HL-60 (cell line): ENCODE results near the gene YWHAB.

Source experiments
- DNase-seq, 2 experiments: peaks; one replicate each; pipeline ENCODE4 v3.0.0-alpha.2; 2010 to 2020; ENCODE audit warnings: low read depth in 1 of 2, low spot score in 1 of 2
- H3K27ac ChIP-seq: fragments of 250-450 bp; sonication (Bioruptor Pico); replicated peaks from 2 replicates; pipeline ENCODE4 v1.5.1; 2020; ENCODE audit warnings: mild to moderate bottlenecking, moderate library complexity
- H3K27me3 ChIP-seq: fragments of 250-450 bp; sonication (Bioruptor Pico); 2 replicates; pipeline ENCODE4 v1.5.1; 2021; ENCODE audit warnings: mild to moderate bottlenecking, moderate library complexity; ENCODE audit not compliant: insufficient read depth, poor library complexity, severe bottlenecking
- H3K4me3 ChIP-seq: replicated peaks from 2 replicates; pipeline ENCODE4 v1.5.1; 2011; ENCODE audit warnings: mild to moderate bottlenecking, control low read depth, low read length; ENCODE audit not compliant: insufficient read depth
- CTCF ChIP-seq: IDR thresholded peaks from one replicate; pipeline ENCODE4 v1.5.1; 2011; ENCODE audit warnings: low read length, control low read depth, inconsistent platforms; ENCODE audit not compliant: insufficient read depth
- GABPA ChIP-seq: IDR thresholded peaks from 2 replicates; pipeline ENCODE4 v1.6.1; 2012; ENCODE audit warnings: low read depth
- POLR2AphosphoS5 ChIP-seq: IDR thresholded peaks from 2 replicates; pipeline ENCODE4 v1.6.1; 2012; ENCODE audit warnings: low read depth
- REST ChIP-seq: IDR thresholded peaks from 2 replicates; pipeline ENCODE4 v1.6.1; 2012; ENCODE audit warnings: low read depth; ENCODE audit not compliant: insufficient replicate concordance
- SPI1 ChIP-seq: IDR thresholded peaks from 2 replicates; pipeline ENCODE4 v1.6.1; 2012; ENCODE audit warnings: low read depth, mild to moderate bottlenecking, borderline replicate concordance

YWHAB gene

GRCh38 chr20:44945261-44945660, 59.8 kb downstream of the YWHAB start:
- no peak for DNase-seq
- no peak overlapping the region for H3K4me3 ChIP-seq
- H3K27ac ChIP-seq, result no peak overlapping the region
- no peaks in the 10 kb centered on the region for H3K27me3 ChIP-seq
- TF ChIP-seq SPI1, result no peak
- TF ChIP-seq POLR2AphosphoS5, result no peak
- no peak for TF ChIP-seq CTCF
- no peak for TF ChIP-seq REST
- TF ChIP-seq GABPA, result no peak

- no peak overlapping the region for H3K4me3 ChIP-seq
- H3K27me3 ChIP-seq, result no peaks in the 10 kb centered on the region
- DNase-seq, result no peak
- no peak for TF ChIP-seq SPI1
- H3K27ac ChIP-seq, result no peak overlapping the region
These were observed 60.9 kb downstream of the YWHAB start for GRCh38 chr20:44946271-44946852.

GRCh38 chr20:44948107-44948506, 62.6 kb downstream of the YWHAB start:
- TF ChIP-seq POLR2AphosphoS5 (no peak), SPI1 (no peak), GABPA (no peak), CTCF (no peak)
- H3K27ac ChIP-seq, result no peak overlapping the region
- no peak for DNase-seq
- no peaks in the 10 kb centered on the region for H3K27me3 ChIP-seq
- H3K4me3 ChIP-seq, result no peak overlapping the region

GRCh38 chr20:44948513-44948912, 63.0 kb downstream of the YWHAB start:
- H3K4me3 ChIP-seq, result no peak overlapping the region
- H3K27ac ChIP-seq, result no peak overlapping the region
- no peak for TF ChIP-seq GABPA
- TF ChIP-seq REST, result no peak
- no peak for TF ChIP-seq SPI1
- TF ChIP-seq POLR2AphosphoS5, result no peak
- TF ChIP-seq CTCF, result no peak
- DNase-seq, result no peak
- no peaks in the 10 kb centered on the region for H3K27me3 ChIP-seq
